ENCODE data around the gene DYNLRB2.

GRCh38 chr16:80546249-80546648, 5.5 kb downstream of the DYNLRB2 start:
- TF ChIP-seq, protein P1, sequence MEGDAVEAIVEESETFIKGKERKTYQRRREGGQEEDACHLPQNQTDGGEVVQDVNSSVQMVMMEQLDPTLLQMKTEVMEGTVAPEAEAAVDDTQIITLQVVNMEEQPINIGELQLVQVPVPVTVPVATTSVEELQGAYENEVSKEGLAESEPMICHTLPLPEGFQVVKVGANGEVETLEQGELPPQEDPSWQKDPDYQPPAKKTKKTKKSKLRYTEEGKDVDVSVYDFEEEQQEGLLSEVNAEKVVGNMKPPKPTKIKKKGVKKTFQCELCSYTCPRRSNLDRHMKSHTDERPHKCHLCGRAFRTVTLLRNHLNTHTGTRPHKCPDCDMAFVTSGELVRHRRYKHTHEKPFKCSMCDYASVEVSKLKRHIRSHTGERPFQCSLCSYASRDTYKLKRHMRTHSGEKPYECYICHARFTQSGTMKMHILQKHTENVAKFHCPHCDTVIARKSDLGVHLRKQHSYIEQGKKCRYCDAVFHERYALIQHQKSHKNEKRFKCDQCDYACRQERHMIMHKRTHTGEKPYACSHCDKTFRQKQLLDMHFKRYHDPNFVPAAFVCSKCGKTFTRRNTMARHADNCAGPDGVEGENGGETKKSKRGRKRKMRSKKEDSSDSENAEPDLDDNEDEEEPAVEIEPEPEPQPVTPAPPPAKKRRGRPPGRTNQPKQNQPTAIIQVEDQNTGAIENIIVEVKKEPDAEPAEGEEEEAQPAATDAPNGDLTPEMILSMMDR (conservative IDR thresholded peaks at IDR 0.05; ENCODE audit: low read length): no peak
- no peak for TF ChIP-seq EZH2phosphoT487 (IDR thresholded peaks at IDR 0.05; ENCODE audit: borderline replicate concordance)
